SK-N-SH (cell line): ENCODE data around the gene CLSTN2.

Experiments
- CHD2 ChIP-seq: fragments of 150-350 bp; IDR thresholded peaks from 2 replicates; pipeline ENCODE4 v1.6.1; 2018; ENCODE audit warnings: low read length; ENCODE audit not compliant: partially characterized antibody
- EP300 ChIP-seq, 2 experiments: IDR thresholded peaks; 2 replicates each; pipeline versions ENCODE4 v1.4.0 to v1.6.1; 2012; ENCODE audit warnings: borderline replicate concordance in 1 of 2, low read depth in 1 of 2, low read length in 1 of 2
- GABPA ChIP-seq: IDR thresholded peaks from 2 replicates; pipeline ENCODE4 v1.4.0; 2012; ENCODE audit warnings: low read depth, mild to moderate bottlenecking
- JUND ChIP-seq: IDR thresholded peaks from 2 replicates; pipeline ENCODE4 v1.4.0; 2012
- RAD21 ChIP-seq: IDR thresholded peaks from 2 replicates; pipeline ENCODE4 v1.6.1; 2012; ENCODE audit warnings: mild to moderate bottlenecking, low read length
- SMC3 ChIP-seq: IDR thresholded peaks from 2 replicates; pipeline ENCODE4 v1.6.1; 2012; ENCODE audit warnings: low read depth, low read length, improper control_type of control experiment
- TAF1 ChIP-seq: IDR thresholded peaks from 2 replicates; pipeline ENCODE4 v1.6.1; 2012; ENCODE audit warnings: low read depth, mild to moderate bottlenecking, low read length, moderate library complexity, borderline replicate concordance
- TCF12 ChIP-seq: IDR thresholded peaks from 2 replicates; pipeline ENCODE4 v1.4.0; 2012
- TF ChIP-seq, protein P1 (sequence below): fragments of 200-600 bp; sonication (generic); IDR thresholded peaks from 2 replicates; pipeline ENCODE4 v1.6.1; 2017; ENCODE audit warnings: antibody characterized with exemption, mild to moderate bottlenecking, moderate library complexity
- TF ChIP-seq, protein P2 (sequence below): IDR thresholded peaks from 2 replicates; pipeline ENCODE4 v1.6.1; 2012; ENCODE audit warnings: mild to moderate bottlenecking, low read depth, low read length, moderate library complexity
- TF ChIP-seq, protein P3 (sequence below): fragments of 150-350 bp; IDR thresholded peaks from 2 replicates; pipeline ENCODE4 v1.6.1; 2017; ENCODE audit warnings: antibody characterized with exemption, low read length, low read depth, borderline replicate concordance

DNA sequence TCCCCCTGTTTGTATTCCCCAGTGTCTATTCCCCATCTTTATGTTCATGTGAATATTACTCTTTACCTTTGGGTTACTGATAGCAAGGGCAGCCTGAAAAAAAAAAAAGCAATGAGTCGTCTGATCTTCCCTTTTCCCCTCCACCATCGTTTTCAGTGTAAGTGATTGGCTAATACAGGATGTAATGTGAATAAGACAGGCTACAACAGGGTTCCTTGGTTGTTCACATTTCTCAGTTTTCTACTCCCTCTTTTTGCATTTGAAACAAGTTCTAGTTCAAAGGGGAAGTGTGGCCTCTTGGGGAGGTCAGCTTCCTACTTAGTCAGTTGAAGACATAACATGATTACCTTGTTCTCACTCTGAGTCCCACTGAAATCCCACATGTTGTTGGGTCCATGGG is 464.9 kb downstream of the CLSTN2 start:
- TF ChIP-seq, protein P1, sequence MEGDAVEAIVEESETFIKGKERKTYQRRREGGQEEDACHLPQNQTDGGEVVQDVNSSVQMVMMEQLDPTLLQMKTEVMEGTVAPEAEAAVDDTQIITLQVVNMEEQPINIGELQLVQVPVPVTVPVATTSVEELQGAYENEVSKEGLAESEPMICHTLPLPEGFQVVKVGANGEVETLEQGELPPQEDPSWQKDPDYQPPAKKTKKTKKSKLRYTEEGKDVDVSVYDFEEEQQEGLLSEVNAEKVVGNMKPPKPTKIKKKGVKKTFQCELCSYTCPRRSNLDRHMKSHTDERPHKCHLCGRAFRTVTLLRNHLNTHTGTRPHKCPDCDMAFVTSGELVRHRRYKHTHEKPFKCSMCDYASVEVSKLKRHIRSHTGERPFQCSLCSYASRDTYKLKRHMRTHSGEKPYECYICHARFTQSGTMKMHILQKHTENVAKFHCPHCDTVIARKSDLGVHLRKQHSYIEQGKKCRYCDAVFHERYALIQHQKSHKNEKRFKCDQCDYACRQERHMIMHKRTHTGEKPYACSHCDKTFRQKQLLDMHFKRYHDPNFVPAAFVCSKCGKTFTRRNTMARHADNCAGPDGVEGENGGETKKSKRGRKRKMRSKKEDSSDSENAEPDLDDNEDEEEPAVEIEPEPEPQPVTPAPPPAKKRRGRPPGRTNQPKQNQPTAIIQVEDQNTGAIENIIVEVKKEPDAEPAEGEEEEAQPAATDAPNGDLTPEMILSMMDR: no peak
- TF ChIP-seq CHD2: no peak
- TF ChIP-seq, protein P2, sequence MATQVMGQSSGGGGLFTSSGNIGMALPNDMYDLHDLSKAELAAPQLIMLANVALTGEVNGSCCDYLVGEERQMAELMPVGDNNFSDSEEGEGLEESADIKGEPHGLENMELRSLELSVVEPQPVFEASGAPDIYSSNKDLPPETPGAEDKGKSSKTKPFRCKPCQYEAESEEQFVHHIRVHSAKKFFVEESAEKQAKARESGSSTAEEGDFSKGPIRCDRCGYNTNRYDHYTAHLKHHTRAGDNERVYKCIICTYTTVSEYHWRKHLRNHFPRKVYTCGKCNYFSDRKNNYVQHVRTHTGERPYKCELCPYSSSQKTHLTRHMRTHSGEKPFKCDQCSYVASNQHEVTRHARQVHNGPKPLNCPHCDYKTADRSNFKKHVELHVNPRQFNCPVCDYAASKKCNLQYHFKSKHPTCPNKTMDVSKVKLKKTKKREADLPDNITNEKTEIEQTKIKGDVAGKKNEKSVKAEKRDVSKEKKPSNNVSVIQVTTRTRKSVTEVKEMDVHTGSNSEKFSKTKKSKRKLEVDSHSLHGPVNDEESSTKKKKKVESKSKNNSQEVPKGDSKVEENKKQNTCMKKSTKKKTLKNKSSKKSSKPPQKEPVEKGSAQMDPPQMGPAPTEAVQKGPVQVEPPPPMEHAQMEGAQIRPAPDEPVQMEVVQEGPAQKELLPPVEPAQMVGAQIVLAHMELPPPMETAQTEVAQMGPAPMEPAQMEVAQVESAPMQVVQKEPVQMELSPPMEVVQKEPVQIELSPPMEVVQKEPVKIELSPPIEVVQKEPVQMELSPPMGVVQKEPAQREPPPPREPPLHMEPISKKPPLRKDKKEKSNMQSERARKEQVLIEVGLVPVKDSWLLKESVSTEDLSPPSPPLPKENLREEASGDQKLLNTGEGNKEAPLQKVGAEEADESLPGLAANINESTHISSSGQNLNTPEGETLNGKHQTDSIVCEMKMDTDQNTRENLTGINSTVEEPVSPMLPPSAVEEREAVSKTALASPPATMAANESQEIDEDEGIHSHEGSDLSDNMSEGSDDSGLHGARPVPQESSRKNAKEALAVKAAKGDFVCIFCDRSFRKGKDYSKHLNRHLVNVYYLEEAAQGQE: no peak
- no peak for TF ChIP-seq RAD21
- TF ChIP-seq SMC3: no peak
- TF ChIP-seq, protein P3, sequence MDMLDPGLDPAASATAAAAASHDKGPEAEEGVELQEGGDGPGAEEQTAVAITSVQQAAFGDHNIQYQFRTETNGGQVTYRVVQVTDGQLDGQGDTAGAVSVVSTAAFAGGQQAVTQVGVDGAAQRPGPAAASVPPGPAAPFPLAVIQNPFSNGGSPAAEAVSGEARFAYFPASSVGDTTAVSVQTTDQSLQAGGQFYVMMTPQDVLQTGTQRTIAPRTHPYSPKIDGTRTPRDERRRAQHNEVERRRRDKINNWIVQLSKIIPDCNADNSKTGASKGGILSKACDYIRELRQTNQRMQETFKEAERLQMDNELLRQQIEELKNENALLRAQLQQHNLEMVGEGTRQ: no peak
- no peak for TF ChIP-seq JUND
- TF ChIP-seq TCF12: no peak
- TF ChIP-seq GABPA: no peak
- no peak for TF ChIP-seq EP300 (IDR thresholded peaks at IDR 0.05; ENCODE audit: borderline replicate concordance in 1 of 2, low read depth in 1 of 2, low read length in 1 of 2)
- TF ChIP-seq TAF1: no peak
